Measurements from ENCODE around the gene PSPN.

The PSPN gene

GRCh38 chr19:6396305-6396704 lies 20.6 kb upstream of the PSPN start:
- Histone ChIP-seq H3K4me1 (ENCODE audit: control insufficient read depth in 1 of 2, insufficient read depth in 2 of 2, low read length in 2 of 2) (peaks cover 9 to 11% of the 10 kb centered on the region in 2 donors), H3K36me3 (ENCODE audit: control insufficient read depth in 1 of 2, insufficient read depth in 2 of 2, low read length in 2 of 2) (peaks cover 0 to 7% of the 10 kb centered on the region in 2 donors), H3K27ac (ENCODE audit: low read length) (no peak overlapping the region), H3K9me3 (ENCODE audit: control insufficient read depth in 1 of 2, low read length in 2 of 2) (no peaks in the 10 kb centered on the region), H3K4me3 (ENCODE audit: low read depth in 1 of 2, low read length in 2 of 2) (no peak overlapping the region), H3K27me3 (ENCODE audit: low read depth, low read length) (no peaks in the 10 kb centered on the region)

- Histone ChIP-seq H3K4me1 (ENCODE audit: control insufficient read depth in 1 of 2, insufficient read depth in 2 of 2, low read length in 2 of 2) (peaks cover 9 to 11% of the 10 kb centered on the region in 2 donors), H3K27ac (ENCODE audit: low read length) (no peak overlapping the region), H3K36me3 (ENCODE audit: control insufficient read depth in 1 of 2, insufficient read depth in 2 of 2, low read length in 2 of 2) (peaks cover 0 to 15% of the 10 kb centered on the region in 2 donors), H3K27me3 (ENCODE audit: low read depth, low read length) (no peaks in the 10 kb centered on the region), H3K9me3 (ENCODE audit: control insufficient read depth in 1 of 2, low read length in 2 of 2) (no peaks in the 10 kb centered on the region), H3K4me3 (ENCODE audit: low read depth in 1 of 2, low read length in 2 of 2) (no peak overlapping the region)
These were observed 19.1 kb upstream of the PSPN start for GRCh38 chr19:6394831-6395230.

- Histone ChIP-seq H3K27ac (ENCODE audit: low read length) (peak overlapping the region; percentile 95), H3K4me3 (ENCODE audit: low read depth in 1 of 2, low read length in 2 of 2) (peak overlapping the region; percentile 93 to 99), H3K36me3 (ENCODE audit: control insufficient read depth in 1 of 2, insufficient read depth in 2 of 2, low read length in 2 of 2) (peaks cover 0 to 21% of the 10 kb centered on the region in 2 donors), H3K9me3 (ENCODE audit: control insufficient read depth in 1 of 2, low read length in 2 of 2) (no peaks in the 10 kb centered on the region), H3K27me3 (ENCODE audit: low read depth, low read length) (no peaks in the 10 kb centered on the region), H3K4me1 (ENCODE audit: control insufficient read depth in 1 of 2, insufficient read depth in 2 of 2, low read length in 2 of 2) (peaks cover 9 to 11% of the 10 kb centered on the region in 2 donors)
These were observed 18.3 kb upstream of the PSPN start for GRCh38 chr19:6393983-6394412.

GRCh38 chr19:6393074-6393982 lies 17.6 kb upstream of the PSPN start, which contains the start of gene GTF2F1:
TSS of gene GTF2F1 (minus strand) at chr19:6393164. CDS start at chr19:6392995, 169 bp downstream.
- H3K27ac ChIP-seq (ENCODE audit: low read length), result peak within 1 kb of the TSS; percentile 95
- H3K4me1 ChIP-seq (ENCODE audit: control insufficient read depth in 1 of 2, insufficient read depth in 2 of 2, low read length in 2 of 2), result peaks cover 9 to 11% of the 10 kb centered on the region in 2 donors
- H3K27me3 ChIP-seq (ENCODE audit: low read depth, low read length), result no peaks in the 10 kb centered on the region
- H3K36me3 ChIP-seq (ENCODE audit: control insufficient read depth in 1 of 2, insufficient read depth in 2 of 2, low read length in 2 of 2), result peaks cover 3 to 27% of the 10 kb centered on the region in 2 donors
- peak within 1 kb of the TSS; percentile 93 to 99 for H3K4me3 ChIP-seq (ENCODE audit: low read depth in 1 of 2, low read length in 2 of 2)
- H3K9me3 ChIP-seq (ENCODE audit: control insufficient read depth in 1 of 2, low read length in 2 of 2), result no peaks in the 10 kb centered on the region

DNA sequence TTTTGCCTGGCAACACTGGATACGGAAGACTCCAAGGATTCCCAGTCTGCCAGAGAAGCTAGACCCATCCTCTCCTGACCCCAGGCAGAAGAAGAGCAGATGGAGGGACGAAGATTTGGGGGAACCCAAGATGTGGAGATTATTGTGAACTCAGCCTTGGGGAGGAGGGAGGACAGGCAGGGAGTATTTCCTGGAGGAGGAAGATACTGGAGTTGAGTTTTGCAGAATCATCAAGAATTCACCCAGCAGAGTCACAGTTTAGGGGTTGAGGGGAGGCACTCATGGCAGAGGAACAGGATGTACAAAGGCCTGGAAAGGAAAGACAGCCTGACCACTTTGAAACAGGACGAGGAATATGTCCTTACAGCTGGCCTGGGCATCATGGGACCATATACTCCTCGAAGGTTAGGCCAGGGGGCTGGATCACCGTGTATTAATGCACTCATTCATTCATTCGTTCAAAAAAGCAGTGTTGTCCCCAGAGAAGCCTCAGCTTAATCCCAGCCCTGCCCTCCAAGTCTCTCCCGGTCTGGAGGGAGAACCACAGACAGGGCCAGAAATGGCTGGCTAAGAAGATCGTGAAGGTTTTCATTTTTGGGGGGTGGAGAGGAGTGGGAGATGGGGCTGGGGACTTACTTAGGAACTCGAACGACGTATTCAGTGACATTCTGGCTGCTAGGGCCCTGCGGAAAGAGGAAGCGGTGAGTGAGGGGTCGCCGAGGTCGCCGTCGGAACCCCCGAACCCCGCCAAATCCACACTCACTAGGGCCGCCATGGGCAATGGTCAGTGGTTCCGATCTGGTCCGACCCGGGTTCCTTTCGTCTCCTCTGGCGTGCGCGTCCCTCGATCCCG lies 16.7 kb upstream of the PSPN start:
- Histone ChIP-seq H3K36me3 (ENCODE audit: control insufficient read depth in 1 of 2, insufficient read depth in 2 of 2, low read length in 2 of 2) (peaks cover 6 to 36% of the 10 kb centered on the region in 2 donors), H3K27me3 (ENCODE audit: low read depth, low read length) (no peaks in the 10 kb centered on the region), H3K27ac (ENCODE audit: low read length) (peak overlapping the region; percentile 95), H3K9me3 (ENCODE audit: control insufficient read depth in 1 of 2, low read length in 2 of 2) (no peaks in the 10 kb centered on the region), H3K4me3 (ENCODE audit: low read depth in 1 of 2, low read length in 2 of 2) (peak overlapping the region; percentile 93 to 99), H3K4me1 (ENCODE audit: control insufficient read depth in 1 of 2, insufficient read depth in 2 of 2, low read length in 2 of 2) (peaks cover 9 to 11% of the 10 kb centered on the region in 2 donors)

- Histone ChIP-seq H3K4me1 (ENCODE audit: control insufficient read depth in 1 of 2, insufficient read depth in 2 of 2, low read length in 2 of 2) (peaks cover 7 to 8% of the 10 kb centered on the region in 2 donors), H3K36me3 (ENCODE audit: control insufficient read depth in 1 of 2, insufficient read depth in 2 of 2, low read length in 2 of 2) (peaks cover 24 to 70% of the 10 kb centered on the region in 2 donors), H3K9me3 (ENCODE audit: control insufficient read depth in 1 of 2, low read length in 2 of 2) (no peaks in the 10 kb centered on the region), H3K27me3 (ENCODE audit: low read depth, low read length) (no peaks in the 10 kb centered on the region), H3K27ac (ENCODE audit: low read length) (no peak overlapping the region), H3K4me3 (ENCODE audit: low read depth in 1 of 2, low read length in 2 of 2) (no peak overlapping the region)
These were observed 11.6 kb upstream of the PSPN start for GRCh38 chr19:6387372-6387771.

DNA sequence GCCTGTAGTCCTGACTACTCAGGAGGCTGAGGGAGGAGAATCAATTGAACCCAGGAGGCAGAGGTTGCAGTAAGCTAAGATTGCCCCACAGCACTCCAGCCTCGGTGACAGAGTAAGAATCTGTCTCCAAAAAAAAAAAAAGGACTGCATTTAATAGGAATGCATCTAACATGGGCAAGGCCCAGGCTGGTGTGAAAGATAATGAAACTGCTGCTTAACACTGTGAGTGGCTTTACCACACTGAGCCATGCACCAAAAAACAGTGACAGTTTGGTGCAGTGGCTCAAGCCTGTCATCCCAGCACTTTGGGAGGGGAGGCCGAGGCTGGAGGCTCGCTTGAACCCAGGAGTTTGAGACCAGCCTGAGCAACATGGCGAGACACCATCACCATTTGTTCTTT lies 8.6 kb upstream of the PSPN start:
- Histone ChIP-seq H3K27me3 (ENCODE audit: low read depth, low read length) (no peaks in the 10 kb centered on the region), H3K9me3 (ENCODE audit: control insufficient read depth in 1 of 2, low read length in 2 of 2) (peaks cover 0 to 8% of the 10 kb centered on the region in 2 donors), H3K4me3 (ENCODE audit: low read depth in 1 of 2, low read length in 2 of 2) (no peak overlapping the region), H3K4me1 (ENCODE audit: control insufficient read depth in 1 of 2, insufficient read depth in 2 of 2, low read length in 2 of 2) (no peaks in the 10 kb centered on the region), H3K27ac (ENCODE audit: low read length) (no peak overlapping the region), H3K36me3 (ENCODE audit: control insufficient read depth in 1 of 2, insufficient read depth in 2 of 2, low read length in 2 of 2) (peaks cover 42 to 87% of the 10 kb centered on the region in 2 donors)

DNA sequence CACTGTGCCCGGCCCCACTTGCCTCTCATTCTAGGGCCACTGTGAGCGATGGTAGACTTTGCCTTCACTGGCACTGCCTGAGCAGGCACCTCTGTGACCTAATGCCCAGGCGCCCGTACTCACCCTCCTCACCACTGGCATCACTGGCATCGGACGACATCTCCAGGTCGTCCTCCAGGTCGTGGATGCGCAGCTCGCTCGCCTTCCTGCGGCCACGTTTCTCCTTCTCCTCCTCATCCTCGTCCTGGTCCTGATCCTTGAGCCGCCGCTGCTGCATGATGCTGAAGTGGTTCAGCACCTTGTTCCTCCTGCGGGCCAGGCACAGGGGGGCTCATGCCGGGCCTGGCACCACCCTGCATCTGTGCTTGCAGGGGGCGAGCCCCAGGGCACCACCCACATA lies 7.5 kb upstream of the PSPN start:
- peaks cover 0 to 3% of the 10 kb centered on the region in 2 donors for H3K4me1 ChIP-seq (ENCODE audit: control insufficient read depth in 1 of 2, insufficient read depth in 2 of 2, low read length in 2 of 2)
- peaks cover 38 to 78% of the 10 kb centered on the region in 2 donors for H3K36me3 ChIP-seq (ENCODE audit: control insufficient read depth in 1 of 2, insufficient read depth in 2 of 2, low read length in 2 of 2)
- peaks cover 0 to 8% of the 10 kb centered on the region in 2 donors for H3K9me3 ChIP-seq (ENCODE audit: control insufficient read depth in 1 of 2, low read length in 2 of 2)
- no peaks in the 10 kb centered on the region for H3K27me3 ChIP-seq (ENCODE audit: low read depth, low read length)
- H3K4me3 ChIP-seq (ENCODE audit: low read depth in 1 of 2, low read length in 2 of 2), result no peak overlapping the region
- no peak overlapping the region for H3K27ac ChIP-seq (ENCODE audit: low read length)

- Histone ChIP-seq H3K27me3 (ENCODE audit: low read depth, low read length) (no peaks in the 10 kb centered on the region), H3K4me1 (ENCODE audit: control insufficient read depth in 1 of 2, insufficient read depth in 2 of 2, low read length in 2 of 2) (peaks cover 0 to 9% of the 10 kb centered on the region in 2 donors), H3K27ac (ENCODE audit: low read length) (no peak overlapping the region), H3K36me3 (ENCODE audit: control insufficient read depth in 1 of 2, insufficient read depth in 2 of 2, low read length in 2 of 2) (peaks cover 27 to 58% of the 10 kb centered on the region in 2 donors), H3K4me3 (ENCODE audit: low read depth in 1 of 2, low read length in 2 of 2) (no peak overlapping the region), H3K9me3 (ENCODE audit: control insufficient read depth in 1 of 2, low read length in 2 of 2) (peaks cover 0 to 8% of the 10 kb centered on the region in 2 donors)
These were observed 5.5 kb upstream of the PSPN start for GRCh38 chr19:6381030-6381750.

DNA sequence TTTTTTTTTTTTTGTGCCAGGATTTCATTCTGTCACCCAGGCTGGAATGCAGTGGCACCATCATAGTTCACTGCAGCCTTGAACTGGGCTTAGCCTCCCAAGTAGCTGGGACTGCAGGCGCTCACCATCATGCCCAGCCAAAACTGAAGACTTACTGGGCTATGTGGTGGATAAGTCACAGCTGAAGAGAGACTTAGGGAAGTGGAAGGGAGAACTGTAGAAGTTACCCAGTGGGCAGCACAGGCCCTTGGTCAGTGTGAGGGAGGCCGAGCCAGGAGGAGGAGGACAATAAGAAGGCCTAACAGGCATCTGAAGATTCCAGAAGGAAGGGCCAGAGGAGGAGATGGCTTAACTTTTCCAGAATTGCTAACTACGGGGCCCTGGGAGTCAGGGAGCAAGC lies 4.0 kb upstream of the PSPN start:
- Histone ChIP-seq H3K4me1 (ENCODE audit: control insufficient read depth in 1 of 2, insufficient read depth in 2 of 2, low read length in 2 of 2) (peaks cover 0 to 9% of the 10 kb centered on the region in 2 donors), H3K27ac (ENCODE audit: low read length) (no peak overlapping the region), H3K9me3 (ENCODE audit: control insufficient read depth in 1 of 2, low read length in 2 of 2) (peaks cover 0 to 8% of the 10 kb centered on the region in 2 donors), H3K4me3 (ENCODE audit: low read depth in 1 of 2, low read length in 2 of 2) (no peak overlapping the region), H3K36me3 (ENCODE audit: control insufficient read depth in 1 of 2, insufficient read depth in 2 of 2, low read length in 2 of 2) (peaks cover 22 to 53% of the 10 kb centered on the region in 2 donors), H3K27me3 (ENCODE audit: low read depth, low read length) (no peaks in the 10 kb centered on the region)

All from muscle layer of duodenum (tissue), 2 donors.